Measurements from ENCODE around the gene UBR2.
"Not testable (repeated sequence)": the region's sequence is repeated elsewhere in the genome, so short reads cannot be mapped to it uniquely, and the experiment has no call there.

Gene UBR2

GRCh38 chr6:42702786-42703185 lies 139.0 kb downstream of the UBR2 start:
- H3K27ac Mint-ChIP-seq; DNase-seq; ATAC-seq; H3K27me3 Mint-ChIP-seq; H3K36me3 Mint-ChIP-seq (ENCODE audit: low read depth); H3K4me3 Mint-ChIP-seq; H3K9me3 Mint-ChIP-seq; H3K4me1 Mint-ChIP-seq: not testable (repeated sequence)

GRCh38 chr6:42704251-42704936 lies 140.6 kb downstream of the UBR2 start:
- no peaks in the 10 kb centered on the region for H3K4me1 Mint-ChIP-seq
- no peaks in the 10 kb centered on the region for H3K36me3 Mint-ChIP-seq (ENCODE audit: low read depth)
- no peak overlapping the region for H3K27ac Mint-ChIP-seq
- no peak for ATAC-seq
- no peaks in the 10 kb centered on the region for H3K9me3 Mint-ChIP-seq
- H3K4me3 Mint-ChIP-seq, result no peak overlapping the region
- no peak for DNase-seq
- H3K27me3 Mint-ChIP-seq, result no peaks in the 10 kb centered on the region

DNA sequence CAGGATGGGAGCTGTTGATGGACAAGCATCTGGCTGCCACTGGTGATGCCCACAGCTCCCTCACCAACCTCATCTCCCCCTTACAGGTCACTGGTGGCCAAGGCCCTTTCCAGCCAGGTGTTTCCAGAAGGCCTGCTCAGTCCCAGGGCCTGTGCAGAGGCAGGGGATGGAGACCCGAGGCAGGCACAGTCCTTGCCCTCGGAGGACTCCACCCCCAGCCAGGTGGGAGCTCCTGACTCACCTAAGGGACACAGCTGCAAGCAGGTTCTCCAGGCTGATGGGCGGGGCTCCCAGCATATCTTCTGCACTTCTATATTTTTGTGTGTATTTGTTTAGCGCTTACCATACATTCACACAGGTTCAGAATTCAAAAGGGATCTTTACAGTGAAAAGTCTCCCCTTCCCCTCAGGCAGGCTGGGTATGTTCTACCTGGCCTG lies 141.1 kb downstream of the UBR2 start:
- Mint-ChIP-seq H3K4me1 (no peaks in the 10 kb centered on the region), H3K9me3 (no peaks in the 10 kb centered on the region), H3K27me3 (no peaks in the 10 kb centered on the region), H3K4me3 (no peak overlapping the region), H3K27ac (no peak overlapping the region), H3K36me3 (ENCODE audit: low read depth) (no peaks in the 10 kb centered on the region)
- ATAC-seq (no peak), DNase-seq (no peak)

- H3K4me3 Mint-ChIP-seq, result no peak overlapping the region
- no peaks in the 10 kb centered on the region for H3K4me1 Mint-ChIP-seq
- H3K27ac Mint-ChIP-seq, result no peak overlapping the region
- no peaks in the 10 kb centered on the region for H3K27me3 Mint-ChIP-seq
- no peaks in the 10 kb centered on the region for H3K36me3 Mint-ChIP-seq (ENCODE audit: low read depth)
- H3K9me3 Mint-ChIP-seq, result peaks cover 9% of the 10 kb centered on the region
- DNase-seq (no peak), ATAC-seq (no peak)
Observed at GRCh38 chr6:42707595-42707994, 143.8 kb downstream of the UBR2 start.

DNA sequence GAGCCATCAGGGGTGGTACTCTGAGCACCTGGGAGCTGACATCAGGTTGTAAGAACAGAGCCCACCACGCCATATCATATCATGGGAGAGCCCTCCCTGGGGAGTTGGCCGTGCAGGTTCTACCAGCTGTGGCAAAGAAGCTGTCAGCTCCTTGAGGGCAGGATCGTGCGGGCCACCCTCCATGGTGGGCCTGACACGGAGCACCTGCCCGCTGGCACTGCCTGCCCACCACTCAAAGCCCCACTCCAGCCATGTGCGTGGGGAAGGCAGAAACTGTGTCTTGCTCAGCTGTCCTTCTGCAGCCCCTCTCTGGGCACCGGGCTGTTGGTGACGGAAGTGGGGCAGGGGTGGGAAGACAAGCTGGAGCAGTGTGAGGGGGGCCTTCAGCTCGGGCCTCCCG lies 144.3 kb downstream of the UBR2 start:
- ATAC-seq, result no peak
- no peak overlapping the region for H3K4me3 Mint-ChIP-seq

GRCh38 chr6:42709871-42710270 lies 146.0 kb downstream of the UBR2 start:
- Mint-ChIP-seq H3K36me3 (ENCODE audit: low read depth) (no peaks in the 10 kb centered on the region), H3K4me3 (no peak overlapping the region), H3K27me3 (no peaks in the 10 kb centered on the region), H3K4me1 (no peaks in the 10 kb centered on the region), H3K27ac (no peak overlapping the region), H3K9me3 (peaks cover 9% of the 10 kb centered on the region)
- ATAC-seq (no peak), DNase-seq (no peak)

More for the DNA sequence above, 144.3 kb downstream of the UBR2 start:
- no peaks in the 10 kb centered on the region for H3K4me1 Mint-ChIP-seq
- DNase-seq, result no peak
- H3K27ac Mint-ChIP-seq, result no peak overlapping the region
- H3K9me3 Mint-ChIP-seq, result peaks cover 9% of the 10 kb centered on the region
- no peaks in the 10 kb centered on the region for H3K36me3 Mint-ChIP-seq (ENCODE audit: low read depth)
- H3K27me3 Mint-ChIP-seq, result no peaks in the 10 kb centered on the region

- no peak overlapping the region for H3K27ac Mint-ChIP-seq
- DNase-seq (no peak), ATAC-seq (no peak)
- no peaks in the 10 kb centered on the region for H3K4me1 Mint-ChIP-seq
- peaks cover 9% of the 10 kb centered on the region for H3K9me3 Mint-ChIP-seq
- no peaks in the 10 kb centered on the region for H3K36me3 Mint-ChIP-seq (ENCODE audit: low read depth)
- H3K27me3 Mint-ChIP-seq, result no peaks in the 10 kb centered on the region
- no peak overlapping the region for H3K4me3 Mint-ChIP-seq
Observed at GRCh38 chr6:42710316-42710715, 146.5 kb downstream of the UBR2 start.

- no peaks in the 10 kb centered on the region for H3K27me3 Mint-ChIP-seq
- no peak overlapping the region for H3K4me3 Mint-ChIP-seq
Observed at GRCh38 chr6:42711930-42712329, 148.1 kb downstream of the UBR2 start.

DNA sequence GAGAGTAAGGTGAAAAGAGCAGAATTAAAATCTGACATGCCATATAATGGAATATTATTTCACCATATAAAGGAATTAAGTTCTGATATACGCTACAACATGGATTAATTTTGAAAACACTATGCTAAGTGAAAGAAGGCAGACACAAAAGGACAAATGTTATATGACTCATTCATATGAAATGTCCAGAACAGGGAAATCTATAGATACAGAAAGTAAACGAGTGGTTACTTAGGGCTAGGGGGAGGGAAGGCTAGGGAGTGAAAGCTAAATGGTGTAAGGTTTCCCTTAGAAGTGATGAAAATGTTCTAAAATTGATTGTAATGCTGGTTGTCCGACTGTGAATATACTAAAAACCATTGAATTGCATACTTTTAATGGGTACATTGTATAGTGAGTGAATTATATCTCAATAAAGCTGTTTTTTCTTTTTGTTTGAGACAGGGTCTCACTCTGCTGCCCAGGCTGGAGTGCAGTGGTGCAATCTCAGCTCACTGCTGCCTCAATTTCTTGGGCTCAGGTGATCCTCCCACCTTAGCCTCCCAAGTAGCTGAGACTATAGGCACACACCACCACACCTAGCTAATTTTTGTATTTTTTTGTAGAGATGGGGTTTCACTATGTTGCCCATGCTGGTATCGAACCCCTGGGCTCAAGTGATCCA lies 150.4 kb downstream of the UBR2 start:
- ATAC-seq (no peak), DNase-seq (no peak)
- Mint-ChIP-seq H3K4me1 (no peaks in the 10 kb centered on the region), H3K9me3 (peaks cover 9% of the 10 kb centered on the region), H3K4me3 (no peak overlapping the region), H3K36me3 (ENCODE audit: low read depth) (no peaks in the 10 kb centered on the region), H3K27ac (no peak overlapping the region), H3K27me3 (no peaks in the 10 kb centered on the region)

More at GRCh38 chr6:42711930-42712329, 148.1 kb downstream of the UBR2 start:
- H3K4me1 Mint-ChIP-seq, result no peaks in the 10 kb centered on the region
- ATAC-seq, result no peak
- DNase-seq, result no peak
- H3K27ac Mint-ChIP-seq, result no peak overlapping the region
- H3K9me3 Mint-ChIP-seq, result peaks cover 9% of the 10 kb centered on the region
- H3K36me3 Mint-ChIP-seq (ENCODE audit: low read depth), result no peaks in the 10 kb centered on the region

DNA sequence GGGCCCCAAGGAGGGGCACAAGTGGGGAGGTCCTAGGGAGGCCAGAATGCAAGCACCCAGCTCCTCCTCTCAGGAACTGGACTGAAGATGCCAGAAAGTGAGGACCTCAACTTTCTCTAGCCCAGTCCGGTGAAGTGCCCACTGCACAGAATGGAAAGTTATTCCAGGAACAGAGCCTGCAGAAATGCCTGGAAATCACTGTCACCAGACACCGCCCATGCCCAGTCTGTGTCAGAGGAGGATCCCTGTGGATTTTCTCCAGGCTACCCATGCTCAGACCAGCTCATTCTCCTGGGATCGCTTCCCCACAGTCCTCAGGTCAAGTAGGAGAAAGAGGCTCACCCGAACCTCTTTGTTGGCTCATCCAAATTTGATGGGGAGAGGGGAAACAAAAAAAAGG lies 152.0 kb downstream of the UBR2 start:
- Mint-ChIP-seq H3K9me3 (peaks cover 9% of the 10 kb centered on the region), H3K27me3 (no peaks in the 10 kb centered on the region), H3K4me3 (no peak overlapping the region), H3K36me3 (ENCODE audit: low read depth) (no peaks in the 10 kb centered on the region), H3K27ac (no peak overlapping the region), H3K4me1 (no peaks in the 10 kb centered on the region)
- DNase-seq (no peak), ATAC-seq (no peak)

DNA sequence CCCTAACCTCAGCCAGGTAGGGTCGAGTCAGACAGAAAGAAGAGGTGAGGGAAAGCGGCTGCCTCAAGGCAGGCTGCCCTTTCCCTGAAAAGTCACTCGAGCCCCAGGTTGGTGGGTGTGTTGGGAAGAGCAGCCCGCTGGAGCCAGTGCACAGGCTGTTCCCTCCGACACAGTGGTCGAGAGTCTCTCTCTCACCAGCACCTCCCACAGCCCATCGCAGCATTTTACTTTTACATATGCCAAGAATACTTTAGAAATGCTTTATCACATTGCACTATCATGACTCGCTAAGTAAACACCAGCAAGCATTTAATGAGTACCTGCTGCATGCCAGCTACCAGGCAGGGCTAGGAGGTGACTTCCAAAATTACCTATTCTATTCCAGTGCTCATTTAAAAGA lies 156.9 kb downstream of the UBR2 start:
- Mint-ChIP-seq H3K27ac (no peak overlapping the region), H3K4me1 (peaks cover under 1% of the 10 kb centered on the region), H3K36me3 (ENCODE audit: low read depth) (no peaks in the 10 kb centered on the region), H3K4me3 (no peak overlapping the region), H3K27me3 (no peaks in the 10 kb centered on the region), H3K9me3 (no peaks in the 10 kb centered on the region)
- ATAC-seq (no peak), DNase-seq (no peak)

GRCh38 chr6:42722497-42722896 lies 158.7 kb downstream of the UBR2 start, which contains the start of gene PRPH2:
Gene PRPH2, minus strand, starts transcription at chr6:42722597. Its CDS starts 263 bp downstream, at chr6:42722334.
- Mint-ChIP-seq H3K4me3 (no peak within 1 kb of the TSS), H3K36me3 (ENCODE audit: low read depth) (no peaks in the 10 kb centered on the region), H3K9me3 (no peaks in the 10 kb centered on the region), H3K27ac (no peak within 1 kb of the TSS), H3K27me3 (no peaks in the 10 kb centered on the region), H3K4me1 (peaks cover 16% of the 10 kb centered on the region)
- DNase-seq, result no peak
- no peak for ATAC-seq

DNA sequence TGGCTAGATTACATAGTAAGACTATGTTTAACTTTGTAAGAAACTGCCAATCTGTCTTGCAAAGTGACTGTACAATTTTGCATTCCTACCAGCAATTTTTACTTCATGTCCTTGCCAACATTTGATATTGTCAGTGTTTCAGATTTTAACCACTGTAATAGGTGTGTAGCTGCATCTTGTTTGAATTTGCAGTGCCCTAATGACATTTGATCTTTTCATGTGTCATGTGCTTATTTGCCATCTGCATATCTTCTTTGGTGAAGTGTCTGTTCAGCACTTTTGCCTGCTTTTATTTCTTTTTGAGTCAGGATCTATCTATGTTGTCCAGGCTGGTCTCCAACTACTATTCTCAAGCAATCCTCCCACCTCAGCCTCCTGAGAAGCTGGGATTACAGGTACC lies 161.0 kb downstream of the UBR2 start:
- H3K27ac Mint-ChIP-seq, result no peak overlapping the region
- DNase-seq, result no peak
- H3K9me3 Mint-ChIP-seq, result no peaks in the 10 kb centered on the region
- H3K36me3 Mint-ChIP-seq (ENCODE audit: low read depth), result no peaks in the 10 kb centered on the region
- no peak overlapping the region for H3K4me3 Mint-ChIP-seq
- H3K4me1 Mint-ChIP-seq, result peaks cover 18% of the 10 kb centered on the region
- H3K27me3 Mint-ChIP-seq, result no peaks in the 10 kb centered on the region
- no peak for ATAC-seq

DNA sequence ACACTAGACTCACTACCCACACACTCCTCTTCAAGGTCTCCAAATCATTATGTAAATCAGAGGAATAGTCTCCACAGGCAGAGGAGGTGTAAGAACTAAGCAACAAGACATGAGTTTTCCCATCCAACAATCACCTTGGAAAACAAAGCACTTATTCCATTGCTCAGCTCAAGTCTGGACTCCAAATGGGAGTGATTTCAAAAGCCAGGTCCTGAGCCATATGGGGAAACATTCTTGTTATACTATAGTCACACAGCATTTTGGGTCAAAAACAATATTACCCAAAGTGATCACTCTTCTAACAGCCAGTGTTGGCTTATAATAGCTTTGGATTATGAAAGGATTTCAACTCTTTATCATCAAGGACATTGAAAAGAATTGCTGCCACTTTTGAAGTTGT lies 162.2 kb downstream of the UBR2 start:
- DNase-seq, result no peak
- ATAC-seq, result no peak
- Mint-ChIP-seq H3K36me3 (ENCODE audit: low read depth) (no peaks in the 10 kb centered on the region), H3K27ac (peak overlapping the region; percentile 97), H3K4me3 (peak overlapping the region; percentile 80), H3K4me1 (peaks cover 18% of the 10 kb centered on the region), H3K9me3 (no peaks in the 10 kb centered on the region), H3K27me3 (no peaks in the 10 kb centered on the region)

DNA sequence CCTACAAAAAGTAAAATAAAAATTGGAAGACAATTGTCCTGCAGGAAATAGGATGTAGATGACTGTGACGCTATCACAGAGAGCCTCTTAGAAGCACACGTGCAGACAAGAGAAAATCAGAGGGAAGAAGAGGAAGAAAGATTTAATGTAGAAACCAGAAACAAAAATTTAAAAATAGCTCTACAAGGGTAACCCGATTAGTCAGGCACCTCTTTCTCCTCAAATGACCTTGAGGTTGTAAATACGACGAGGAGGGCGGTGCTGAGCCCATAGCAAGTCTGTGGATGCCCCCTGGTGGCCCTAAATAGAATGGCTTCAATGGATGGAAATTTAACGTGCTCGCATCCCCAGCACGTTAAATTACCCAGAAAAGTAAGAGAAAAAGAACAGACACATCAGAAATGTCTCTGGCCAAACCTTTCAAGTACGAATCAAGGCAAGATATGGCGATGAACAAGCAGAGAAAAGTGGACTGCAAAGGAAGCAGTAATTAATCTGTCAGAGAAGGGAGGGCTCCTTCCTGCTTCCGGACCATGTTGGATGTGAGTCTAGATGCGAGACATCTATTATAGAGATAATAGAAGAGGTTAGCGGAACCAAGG lies 162.8 kb downstream of the UBR2 start:
- ATAC-seq, result peak; percentile 96
- Mint-ChIP-seq H3K9me3 (no peaks in the 10 kb centered on the region), H3K27me3 (no peaks in the 10 kb centered on the region), H3K4me1 (peaks cover 18% of the 10 kb centered on the region), H3K27ac (peak overlapping the region; percentile 97), H3K4me3 (peak overlapping the region; percentile 80), H3K36me3 (ENCODE audit: low read depth) (no peaks in the 10 kb centered on the region)
- DNase-seq, result peak; percentile 64

Data from activated naive CD8-positive, alpha-beta T cell treated with anti-CD3 and anti-CD28 coated beads, Interleukin-2, amount 50 U/mL, for 24 hours (primary cell).